ENCODE results near the gene RAB28.

Gene RAB28

DNA sequence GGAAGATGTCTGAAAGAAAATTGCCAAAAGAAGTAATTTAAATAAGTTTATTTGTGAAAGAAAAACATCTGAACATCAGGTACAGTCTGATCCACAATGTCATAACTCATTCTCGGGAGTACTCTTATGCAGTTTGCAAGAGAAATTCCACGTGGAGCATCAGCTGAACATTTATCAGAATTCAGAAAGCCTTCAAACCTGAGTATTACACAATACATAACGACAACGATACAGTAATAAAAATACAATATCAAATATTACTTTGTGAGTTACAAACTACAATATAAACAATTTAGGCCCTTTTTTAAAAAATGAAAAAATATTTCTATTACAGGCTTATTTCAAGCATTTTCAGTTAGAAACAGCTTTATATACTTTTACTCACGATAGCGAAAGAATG, 116.4 kb downstream of the RAB28 start:
- DNase-seq (ENCODE audit: low spot score), result no peak
- no peak for TF ChIP-seq CTCF (IDR thresholded peaks at IDR 0.05; ENCODE audit: borderline replicate concordance, control extremely low read depth, extremely low read depth, insufficient read depth, missing control alignments)
- in situ Hi-C loops (cut with MboI; ENCODE audit: low sequenced_read_pairs, unreplicated experiment), result no loop called here

DNA sequence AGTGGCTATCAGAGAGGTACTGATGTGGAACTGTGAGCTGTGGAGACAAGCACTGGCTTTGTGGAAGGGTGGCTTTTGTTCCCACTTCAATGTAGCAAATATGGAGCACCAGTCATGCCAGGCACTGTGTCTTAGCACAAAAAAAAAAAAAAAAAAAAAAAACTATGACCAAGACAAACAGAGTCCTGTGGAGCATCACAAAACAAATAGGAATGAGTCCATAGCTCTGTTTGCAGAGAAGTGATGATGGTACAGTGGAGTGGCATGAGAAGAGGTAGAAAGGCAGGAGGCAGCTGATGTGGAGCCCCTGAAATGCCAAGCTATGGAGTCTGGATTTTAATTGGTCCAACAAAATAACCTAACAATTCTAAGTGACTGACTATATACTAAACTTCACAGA, 116.9 kb downstream of the RAB28 start:
- DNase-seq (ENCODE audit: low spot score), result no peak
- in situ Hi-C loops (cut with MboI; ENCODE audit: low sequenced_read_pairs, unreplicated experiment), result no loop called here
- TF ChIP-seq CTCF (IDR thresholded peaks at IDR 0.05; ENCODE audit: borderline replicate concordance, control extremely low read depth, extremely low read depth, insufficient read depth, missing control alignments), result no peak

GRCh38 chr4:13365195-13365594, 118.9 kb downstream of the RAB28 start:
- no peak for TF ChIP-seq CTCF (IDR thresholded peaks at IDR 0.05; ENCODE audit: borderline replicate concordance, control extremely low read depth, extremely low read depth, insufficient read depth, missing control alignments)
- in situ Hi-C loops (cut with MboI; ENCODE audit: low sequenced_read_pairs, unreplicated experiment), result no loop called here
- DNase-seq (ENCODE audit: low spot score), result no peak

GRCh38 chr4:13364653-13365052, 119.5 kb downstream of the RAB28 start:
- TF ChIP-seq CTCF (IDR thresholded peaks at IDR 0.05; ENCODE audit: borderline replicate concordance, control extremely low read depth, extremely low read depth, insufficient read depth, missing control alignments), result no peak
- in situ Hi-C loops (cut with MboI; ENCODE audit: low sequenced_read_pairs, unreplicated experiment), result no loop called here
- DNase-seq (ENCODE audit: low spot score), result no peak

- no peak for TF ChIP-seq CTCF (IDR thresholded peaks at IDR 0.05; ENCODE audit: borderline replicate concordance, control extremely low read depth, extremely low read depth, insufficient read depth, missing control alignments)
- in situ Hi-C loops (cut with MboI; ENCODE audit: low sequenced_read_pairs, unreplicated experiment), result no loop called here
- no peak for DNase-seq (ENCODE audit: low spot score)
Measured at GRCh38 chr4:13364172-13364571, 120.0 kb downstream of the RAB28 start.

- TF ChIP-seq CTCF (IDR thresholded peaks at IDR 0.05; ENCODE audit: borderline replicate concordance, control extremely low read depth, extremely low read depth, insufficient read depth, missing control alignments), result no peak
- in situ Hi-C loops (cut with MboI; ENCODE audit: low sequenced_read_pairs, unreplicated experiment), result no loop called here
- no peak for DNase-seq (ENCODE audit: low spot score)
Measured at GRCh38 chr4:13359809-13360208, 124.3 kb downstream of the RAB28 start.
